Measurements from ENCODE around the gene CDC42SE2.
"Not testable (repeated sequence)": the region's sequence is repeated elsewhere in the genome, so short reads cannot be mapped to it uniquely, and the experiment has no call there.

CDC42SE2 gene

DNA sequence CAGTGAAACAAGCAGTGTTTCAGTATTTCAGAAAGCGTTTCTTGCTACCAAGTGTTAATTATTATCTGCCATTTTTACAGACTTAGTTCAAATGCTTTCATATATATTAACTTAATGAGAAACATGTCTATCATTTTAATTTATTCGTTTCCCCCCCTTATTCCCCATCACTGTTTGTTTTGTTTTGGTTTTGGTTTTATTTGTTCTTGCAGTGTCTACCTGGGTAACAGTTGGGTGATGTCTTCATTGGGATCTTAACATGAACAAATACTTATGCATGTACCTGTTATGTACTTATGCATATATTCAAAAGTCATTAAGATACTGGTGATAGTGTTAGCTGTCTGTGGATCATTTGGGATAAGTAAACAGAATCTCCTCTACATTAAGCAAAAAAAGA, 108.0 kb downstream of the CDC42SE2 start:
- no peak for DNase-seq

DNA sequence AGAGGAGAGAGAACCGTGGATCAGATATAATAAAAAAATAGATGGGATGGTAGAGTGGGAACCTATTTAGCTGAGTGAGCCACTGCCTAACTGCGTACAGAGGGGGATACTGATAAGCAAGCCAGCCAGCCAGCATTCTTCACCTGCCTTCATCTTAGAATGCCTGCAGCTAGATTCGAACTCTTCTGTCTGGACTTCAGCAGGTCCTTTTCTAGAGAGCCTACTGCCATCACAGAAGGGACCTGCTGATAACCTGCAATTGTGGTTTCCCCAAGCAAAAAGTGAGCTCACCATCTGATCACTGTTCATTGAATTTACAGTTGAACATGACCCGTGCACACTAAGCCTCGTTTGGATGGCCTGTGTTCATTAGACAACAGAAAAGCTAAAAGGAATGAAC, 109.4 kb downstream of the CDC42SE2 start:
- no peak for DNase-seq

DNA sequence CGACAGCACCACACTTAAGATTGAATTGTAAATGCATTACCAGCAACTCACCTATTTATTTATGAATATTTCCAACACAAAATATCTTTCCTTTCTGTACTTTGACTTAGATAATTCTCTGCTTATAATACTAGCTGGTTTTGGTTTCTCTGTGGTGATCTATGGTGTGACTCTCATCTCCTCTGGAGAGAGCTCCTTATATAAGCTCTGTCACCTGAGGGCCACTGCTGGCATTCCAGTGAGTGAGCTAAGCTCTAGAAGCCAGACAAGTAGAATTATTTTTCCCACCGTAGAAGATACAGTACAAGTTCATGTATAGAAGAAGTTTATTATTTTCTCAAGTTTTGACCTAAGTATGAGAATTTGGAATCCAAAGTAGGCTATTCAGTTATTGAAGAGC, 111.5 kb downstream of the CDC42SE2 start:
- no peak for DNase-seq

DNA sequence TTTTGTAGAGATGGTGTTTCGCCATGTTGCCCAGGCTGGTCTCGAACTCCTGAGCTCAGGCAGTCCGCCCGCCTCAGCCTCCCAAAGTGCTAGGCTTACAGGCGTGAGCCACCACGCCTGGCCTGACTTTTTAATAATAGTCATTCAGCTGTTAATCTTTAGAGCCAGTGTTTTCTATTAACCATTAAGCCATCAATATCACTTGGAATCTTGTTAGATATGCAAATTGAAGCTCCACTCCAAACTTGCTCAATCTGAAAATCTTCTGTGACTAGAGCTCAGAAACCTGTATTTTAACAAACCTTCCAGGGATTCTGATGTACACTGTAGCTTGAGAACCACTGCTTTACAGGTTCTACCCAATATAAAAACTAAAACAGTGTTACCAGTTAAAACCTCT, 113.5 kb downstream of the CDC42SE2 start:
- DNase-seq, result no peak

DNA sequence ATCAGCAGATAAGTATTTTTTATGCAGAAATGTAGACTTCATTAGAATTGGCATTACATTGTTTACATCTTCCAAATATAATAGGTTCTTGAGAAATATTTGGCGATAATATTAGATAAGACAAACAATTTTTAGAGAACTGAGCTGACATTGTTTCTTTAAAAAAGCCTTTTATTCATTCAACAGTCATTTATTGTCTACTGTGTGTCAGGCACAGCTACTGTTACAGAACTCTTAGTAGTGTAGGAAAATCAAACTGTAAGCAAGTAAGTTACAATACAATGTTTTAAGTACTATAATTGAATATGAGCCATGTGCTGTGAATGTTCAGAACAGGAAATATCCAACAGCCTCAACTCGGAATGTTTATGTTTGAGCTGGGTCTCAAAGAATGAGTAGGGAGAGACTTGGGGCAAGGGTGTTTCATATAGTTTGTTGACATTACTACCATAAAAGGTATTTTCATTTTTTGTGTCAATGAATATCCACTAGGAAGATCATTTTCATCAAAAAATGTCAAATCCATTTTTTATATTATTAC, 114.0 kb downstream of the CDC42SE2 start:
- no peak for DNase-seq

DNA sequence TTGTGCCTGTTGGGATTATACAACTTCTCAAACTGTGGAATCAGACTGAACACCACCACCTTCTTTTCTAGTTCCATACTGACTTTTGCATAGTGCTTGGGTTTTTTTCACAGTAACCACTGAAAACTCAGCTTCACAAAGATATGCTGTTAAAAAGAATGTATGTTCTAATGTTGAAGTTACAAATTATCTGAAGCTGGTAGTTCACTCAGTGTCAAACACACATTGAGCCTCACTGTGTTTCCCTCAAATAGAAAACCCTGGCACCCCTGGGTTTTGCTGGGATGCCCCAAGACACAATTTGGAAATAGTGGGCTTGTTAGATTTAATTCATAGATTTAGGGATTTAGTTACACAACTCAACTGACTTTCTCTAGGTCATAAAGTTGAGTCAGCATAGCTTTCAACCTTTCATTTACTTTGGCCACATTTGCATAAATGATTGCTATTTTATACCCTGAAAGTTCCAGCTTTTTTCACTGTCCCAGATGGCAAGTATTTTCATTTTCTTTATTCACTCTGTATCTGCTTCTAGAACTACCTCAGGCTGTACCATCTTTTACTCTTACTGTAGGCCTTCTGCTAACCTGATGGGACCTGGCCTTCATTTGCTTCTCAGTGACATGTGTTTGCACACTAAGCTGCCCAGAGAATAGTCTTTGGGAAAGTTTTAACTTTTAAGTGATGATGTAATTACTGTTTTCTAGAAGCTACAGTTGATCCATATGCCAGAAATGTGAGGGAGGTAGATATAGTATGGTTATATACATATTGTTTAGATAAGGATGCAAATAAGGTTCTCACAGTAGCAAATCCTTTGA, 115.1 kb downstream of the CDC42SE2 start:
- DNase-seq, result no peak

DNA sequence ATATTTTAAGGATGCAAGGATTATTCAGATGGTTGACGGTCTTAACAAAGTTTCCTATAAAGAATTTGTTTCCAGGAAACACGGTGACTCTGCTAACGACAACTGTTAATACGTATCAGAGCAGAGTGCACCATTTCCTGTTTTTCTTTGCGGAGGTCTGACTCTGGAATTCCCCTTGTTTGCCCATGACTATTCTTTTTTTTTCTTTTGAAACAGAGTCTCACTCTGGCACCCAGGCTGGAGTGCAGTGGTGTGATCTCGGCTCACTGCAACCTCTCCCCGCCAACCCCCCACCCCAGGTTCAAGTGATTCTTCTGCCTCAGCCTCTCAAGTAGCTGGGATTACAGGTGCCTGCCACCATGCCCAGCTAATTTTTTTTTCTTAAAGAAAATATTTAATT, 115.9 kb downstream of the CDC42SE2 start:
- DNase-seq, result peak; percentile 73 to 75

DNA sequence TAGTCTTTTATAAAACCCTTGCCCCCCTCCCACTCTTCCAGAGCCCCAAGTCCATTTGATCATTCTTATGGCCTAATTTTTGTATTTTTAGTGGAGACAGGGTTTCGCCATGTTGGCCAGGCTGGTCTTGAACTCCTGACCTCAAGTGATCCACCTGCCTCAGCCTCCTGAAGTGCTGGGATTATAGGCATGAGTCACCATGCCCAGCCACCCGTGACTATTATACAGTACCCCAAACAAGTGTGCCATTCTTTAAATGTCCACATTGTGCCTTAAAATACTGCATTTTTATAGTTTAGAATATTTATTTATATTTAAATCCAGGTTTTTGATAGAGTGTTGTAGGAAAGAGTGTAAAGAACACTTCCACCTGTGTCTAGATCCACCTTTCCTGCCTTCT, 116.4 kb downstream of the CDC42SE2 start:
- not testable (repeated sequence) for DNase-seq

DNA sequence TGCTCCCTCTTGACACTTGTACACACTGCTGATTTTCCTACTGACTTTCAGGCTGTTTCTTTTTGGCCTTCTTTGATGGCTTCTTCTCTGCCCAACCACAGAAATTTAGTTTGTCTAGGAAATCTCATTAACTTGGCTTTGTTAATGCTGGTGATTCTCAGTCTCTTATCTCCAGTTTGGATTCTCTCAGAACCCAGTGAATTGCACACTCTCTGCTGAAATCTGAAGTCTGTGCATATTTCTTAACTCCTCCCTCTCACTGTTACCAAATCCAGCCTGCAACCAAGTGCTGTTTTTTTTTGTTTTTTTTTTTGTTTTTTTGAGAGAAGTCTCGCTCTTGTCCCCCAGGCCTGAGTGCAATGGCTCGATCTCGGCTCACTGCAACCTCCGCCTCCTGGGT, 117.2 kb downstream of the CDC42SE2 start:
- DNase-seq, result no peak

DNA sequence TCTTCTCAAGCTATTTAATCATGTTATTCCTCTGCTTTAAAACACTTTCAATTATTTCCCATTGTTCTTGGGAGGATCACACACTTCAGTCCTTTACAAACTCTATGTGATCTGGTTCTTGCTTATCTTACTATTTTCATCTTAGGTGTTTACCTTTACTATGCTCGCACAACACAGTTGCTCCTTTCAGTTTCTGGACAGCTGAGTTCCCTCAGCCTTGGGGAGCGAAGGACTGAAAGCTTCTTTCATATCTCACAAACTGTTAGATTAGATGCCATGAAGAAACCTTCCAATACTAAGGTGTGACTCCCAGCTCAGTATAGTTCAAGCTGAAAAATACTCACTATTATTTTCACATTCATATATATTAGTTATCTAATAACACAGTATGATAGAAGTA, 117.9 kb downstream of the CDC42SE2 start:
- DNase-seq, result no peak

DNA sequence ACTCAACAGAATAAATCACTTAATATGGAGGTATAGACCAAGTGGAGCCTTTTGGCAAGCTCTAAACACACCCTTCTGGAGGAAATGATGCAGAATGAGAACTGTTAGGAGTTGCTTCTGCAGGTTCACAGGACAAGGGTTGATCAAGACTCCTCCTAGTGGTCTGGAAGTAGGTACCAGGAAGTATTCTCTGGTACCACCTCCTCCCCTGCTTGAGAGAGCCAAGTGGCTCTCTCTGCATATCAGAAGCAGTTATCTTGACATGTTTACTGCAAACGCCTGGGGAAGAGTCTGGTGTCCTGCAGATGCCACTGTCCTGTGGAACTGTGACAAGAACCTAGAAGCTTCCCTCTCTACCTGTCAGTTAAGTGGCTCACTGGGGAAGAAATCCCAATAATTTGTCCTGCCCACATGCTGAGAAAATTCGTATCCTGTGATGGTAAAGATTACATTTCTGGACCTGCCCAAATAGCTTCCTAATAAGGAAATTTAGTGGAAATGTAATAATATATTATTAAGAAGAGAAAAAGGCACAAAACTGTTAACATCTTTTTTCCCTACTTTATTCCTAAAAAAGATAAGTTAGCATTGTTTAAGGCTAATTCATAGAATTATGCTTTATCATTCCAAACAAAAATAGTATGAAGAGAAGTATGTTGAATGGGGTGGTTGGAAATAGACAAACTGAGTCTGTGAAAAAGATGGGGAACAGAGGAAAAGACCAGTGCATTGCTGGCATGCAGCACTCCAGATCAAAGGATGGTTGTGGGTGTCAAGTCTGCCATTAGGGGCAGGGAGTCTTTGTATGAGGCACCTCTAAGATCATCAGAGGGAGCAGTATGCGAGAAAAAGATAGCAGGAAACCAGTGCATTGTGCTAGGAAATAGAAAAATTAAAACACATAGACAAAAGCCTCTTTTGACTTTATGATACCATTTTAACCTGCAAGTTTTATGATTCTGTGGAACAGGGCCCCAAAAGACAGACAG, 118.8 kb downstream of the CDC42SE2 start:
- DNase-seq, result no peak

DNA sequence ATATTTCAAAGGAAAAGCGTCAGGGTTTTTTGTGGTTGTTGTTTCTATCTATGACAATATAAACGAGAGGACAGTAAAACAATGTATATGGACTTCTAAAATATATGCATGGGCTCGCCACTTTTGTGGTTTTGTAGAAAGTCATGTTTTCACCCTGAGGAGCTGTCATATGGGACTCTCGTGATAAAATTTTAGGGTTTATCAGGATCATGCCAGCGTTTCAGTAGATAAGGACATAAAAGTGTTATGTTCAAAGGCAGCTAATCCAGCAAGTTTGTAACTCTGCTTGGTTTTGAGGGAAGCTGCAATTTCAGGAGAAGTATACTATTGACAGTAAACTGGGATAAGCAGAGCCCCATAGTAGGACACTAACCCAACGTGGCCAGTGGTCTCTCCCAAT, 120.3 kb downstream of the CDC42SE2 start:
- DNase-seq, result no peak

DNA sequence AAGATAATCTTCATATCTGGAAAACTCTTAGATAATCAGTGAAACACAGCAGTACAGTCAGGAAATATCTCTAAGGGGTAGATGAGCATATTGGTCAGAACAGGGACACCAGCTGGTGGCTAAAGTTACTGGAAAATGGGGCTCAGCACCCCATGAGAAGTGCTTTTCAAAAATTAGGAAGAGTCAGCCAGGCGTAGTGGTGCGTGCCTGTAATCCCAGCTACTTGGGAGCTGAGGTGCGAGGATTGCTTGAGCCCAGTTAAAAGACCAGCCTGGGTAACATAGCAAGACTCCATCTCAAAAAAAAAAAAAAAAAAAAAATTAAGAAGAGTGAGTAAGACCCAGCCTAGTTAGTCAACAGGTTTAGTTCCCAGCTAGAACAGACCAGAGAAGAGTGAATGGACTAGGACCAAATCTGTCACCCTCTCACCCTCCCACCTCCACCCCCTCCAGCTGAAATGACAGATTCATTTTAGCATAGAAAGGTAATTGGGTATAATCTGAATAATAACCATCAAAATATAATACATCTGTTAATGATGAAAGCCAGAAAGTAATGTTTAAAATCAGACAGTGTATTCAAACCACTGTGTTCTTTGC, 120.9 kb downstream of the CDC42SE2 start:
- DNase-seq, result peak; percentile 54 to 63

DNA sequence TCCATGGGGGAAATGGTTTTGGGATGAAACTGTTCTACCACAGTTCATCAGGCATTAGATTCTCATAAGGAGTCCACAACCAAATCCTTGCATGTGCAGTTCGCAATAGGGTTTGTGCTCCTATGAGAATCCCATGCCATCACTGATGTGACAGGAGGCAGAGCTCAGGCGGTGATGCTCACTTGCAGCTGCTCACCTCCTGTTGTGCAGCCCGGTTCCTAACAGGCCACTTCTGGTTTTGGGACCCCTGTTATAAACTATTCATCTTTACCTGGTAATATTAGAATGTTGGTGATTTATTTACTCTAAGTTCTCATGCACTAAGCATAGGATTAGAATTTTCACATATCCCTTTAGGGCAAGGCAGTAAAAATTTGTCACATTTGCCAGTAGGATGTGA, 122.3 kb downstream of the CDC42SE2 start:
- DNase-seq, result no peak

DNA sequence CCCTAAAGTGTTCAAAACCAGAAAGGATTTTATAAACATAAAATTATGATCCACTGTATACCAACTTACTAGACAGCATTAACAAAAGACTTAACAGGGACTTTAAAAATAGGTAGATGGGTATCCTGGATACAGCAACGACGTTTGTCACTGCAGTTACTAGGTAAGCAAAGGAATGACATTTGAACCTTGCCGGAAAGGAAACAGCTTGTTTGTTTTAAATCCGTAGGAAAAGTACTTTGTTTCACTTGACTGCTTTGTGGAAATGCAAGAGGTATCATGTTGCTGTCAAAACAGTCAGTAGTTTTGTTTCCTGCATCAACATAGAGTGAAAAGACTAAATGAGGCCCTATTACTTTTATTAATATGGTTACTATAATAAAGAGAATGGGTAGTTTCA, 122.9 kb downstream of the CDC42SE2 start:
- no peak for DNase-seq

DNA sequence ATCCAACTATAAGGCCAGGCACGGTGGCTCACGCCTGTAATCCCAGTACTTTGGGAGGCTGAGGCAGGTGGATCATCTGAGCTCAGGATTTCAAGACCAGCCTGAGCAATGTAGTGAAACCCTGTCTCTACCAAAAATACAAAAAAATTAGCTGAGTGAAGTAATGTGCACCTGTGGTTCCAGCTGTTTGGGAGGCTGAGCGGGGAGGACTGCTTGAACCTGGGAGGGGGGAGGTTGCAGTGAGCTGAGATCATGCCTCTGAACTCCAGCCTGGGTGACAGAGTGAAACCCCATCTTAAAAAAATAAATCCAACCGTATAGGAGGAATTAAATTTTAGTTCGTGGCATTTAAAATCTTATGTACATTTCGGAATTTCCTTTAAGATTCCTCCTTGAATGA, 123.4 kb downstream of the CDC42SE2 start:
- DNase-seq, result no peak

DNA sequence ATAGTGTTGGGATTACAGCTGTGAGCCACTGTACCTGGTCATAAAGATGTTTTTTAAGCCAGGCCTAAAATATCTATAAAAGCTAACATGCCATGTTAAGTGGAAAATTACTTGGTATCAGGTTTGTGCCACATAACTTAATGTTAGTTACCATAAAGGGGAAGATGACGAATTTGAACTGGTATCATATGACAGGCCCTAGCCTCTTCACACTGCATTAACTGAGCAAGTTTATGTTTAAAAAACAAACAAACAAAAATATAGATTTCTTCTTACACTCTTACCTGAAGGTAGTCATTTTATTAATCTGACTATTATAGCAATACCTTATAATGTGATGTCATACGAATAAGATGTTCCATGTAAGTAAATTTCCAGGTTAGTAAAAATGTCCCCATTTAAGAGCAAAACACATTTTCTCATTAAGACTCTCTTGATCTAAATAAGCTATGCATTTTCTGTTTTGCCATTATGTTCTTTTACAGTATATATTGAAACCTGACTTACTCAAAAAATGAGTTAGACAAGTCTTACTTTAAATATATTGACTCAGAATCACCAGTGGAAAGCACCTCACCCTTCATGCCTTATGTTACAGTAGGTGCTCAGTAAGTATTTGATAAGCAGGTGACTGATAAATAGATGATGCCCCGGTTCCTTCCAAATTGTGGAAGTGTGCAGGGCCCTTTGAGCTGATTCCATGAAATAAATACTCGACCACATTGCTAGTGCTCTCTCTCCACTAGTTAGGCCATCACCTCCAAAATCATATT, 125.4 kb downstream of the CDC42SE2 start:
- no peak for DNase-seq

DNA sequence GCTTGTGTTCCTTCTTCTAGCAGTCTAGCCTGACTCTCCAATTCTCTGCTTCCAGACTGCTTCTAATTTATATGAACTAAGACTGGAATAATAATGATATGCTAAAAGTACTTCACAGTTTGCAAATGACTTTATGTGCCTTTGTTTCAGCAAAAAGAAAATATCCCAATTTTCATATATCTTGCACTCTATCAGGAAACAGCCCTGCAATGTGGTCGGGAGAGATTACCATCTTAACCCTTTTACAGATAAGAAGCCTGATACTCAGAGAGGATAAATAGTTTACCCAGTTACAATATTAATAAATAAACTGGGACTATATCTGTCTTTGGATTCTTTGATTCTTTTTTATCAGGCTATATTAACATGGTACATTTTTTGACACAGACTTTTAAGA, 126.0 kb downstream of the CDC42SE2 start:
- DNase-seq, result no peak

DNA sequence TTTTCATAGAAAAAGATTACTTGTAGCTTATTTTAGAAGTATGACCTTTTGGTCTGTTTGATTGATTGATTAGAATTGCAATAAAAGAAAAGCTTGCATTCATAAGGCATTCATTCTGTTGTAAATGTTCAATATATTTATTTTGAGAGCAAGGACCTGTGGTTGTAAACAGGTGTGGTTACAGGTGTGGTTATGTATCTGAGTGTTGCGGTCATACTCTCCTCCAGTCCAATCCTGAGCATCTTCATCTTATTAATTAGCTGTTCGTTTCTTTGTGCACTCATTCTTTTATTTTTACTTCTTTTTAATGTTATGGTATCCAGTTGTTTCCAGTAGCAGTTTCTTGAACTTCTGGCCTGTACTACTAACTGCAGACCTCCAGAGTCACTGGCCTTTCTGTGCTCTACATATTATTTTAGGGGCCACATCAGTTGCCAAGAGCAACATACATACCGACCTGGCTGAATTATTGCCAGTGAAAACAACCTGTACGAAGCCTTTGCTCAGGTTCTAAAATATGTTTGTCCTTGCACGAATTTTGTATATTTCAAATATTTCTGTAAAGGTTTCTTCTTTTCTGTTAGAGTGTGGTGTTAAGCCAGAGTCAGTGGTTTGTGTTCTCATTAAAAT, 128.7 kb downstream of the CDC42SE2 start:
- no peak for DNase-seq

DNA sequence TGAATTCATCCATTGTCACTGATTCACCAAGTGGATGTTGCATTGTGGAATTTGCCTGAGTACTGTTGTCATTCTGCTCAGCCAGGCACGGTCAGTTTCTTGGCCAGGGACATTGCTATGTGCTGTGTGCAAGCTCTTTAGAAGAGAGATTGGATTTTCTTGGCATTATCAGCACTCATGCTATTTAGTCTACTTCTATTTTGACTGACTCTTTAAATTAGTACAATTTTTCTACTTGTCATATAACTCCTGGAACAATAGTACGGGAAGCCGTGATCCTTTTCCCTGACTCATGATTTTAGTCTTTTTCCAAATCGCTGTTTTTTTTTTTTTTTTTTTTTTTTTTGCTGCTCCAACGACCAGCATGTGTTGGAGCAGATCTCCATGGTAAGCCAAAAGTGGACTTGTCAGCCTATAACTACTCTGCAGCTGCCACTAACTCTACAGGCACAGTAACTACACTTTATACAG, 129.7 kb downstream of the CDC42SE2 start:
- no peak for DNase-seq

DNA sequence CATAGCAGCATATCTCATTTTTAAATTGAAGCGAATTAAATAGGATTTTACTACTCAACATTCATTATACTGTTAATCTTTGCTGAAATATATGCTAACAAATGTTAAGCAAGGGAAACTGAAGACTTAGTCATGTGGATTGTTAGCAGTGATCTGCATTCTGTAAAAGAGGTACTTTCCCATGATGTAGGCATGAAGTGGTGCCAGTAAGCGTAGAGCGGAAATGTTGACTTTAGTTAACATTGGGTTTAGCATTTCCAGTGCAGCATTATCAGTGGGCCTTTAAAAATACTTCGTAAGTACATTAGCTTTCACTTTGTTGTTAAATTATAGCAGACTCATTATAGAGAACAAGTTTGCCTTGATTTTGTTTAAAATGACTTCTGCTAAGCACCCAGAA, 130.3 kb downstream of the CDC42SE2 start:
- no peak for DNase-seq

DNA sequence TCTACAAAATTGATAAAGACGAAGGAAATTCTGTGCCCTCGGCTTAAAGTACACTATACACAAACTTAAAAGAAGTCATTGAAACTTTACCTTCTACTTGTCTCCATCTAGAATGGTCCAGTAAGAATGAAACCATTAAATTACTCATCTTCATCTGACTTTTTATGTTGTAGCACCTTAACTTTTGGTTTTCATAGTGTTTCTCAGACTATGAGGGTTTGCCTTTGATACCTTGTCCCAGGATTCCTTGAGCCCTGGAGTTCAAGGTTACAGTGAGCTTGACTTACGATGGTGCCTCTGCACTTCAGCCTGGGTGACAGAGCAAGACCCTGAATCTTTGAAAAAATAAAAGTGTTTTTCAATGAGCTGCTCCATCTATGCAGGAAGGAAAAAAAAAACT, 132.2 kb downstream of the CDC42SE2 start:
- DNase-seq, result no peak

Data from activated T-cell treated with anti-CD3 and anti-CD28 coated beads, Interleukin-2, amount 50 U/mL, for 48 hours (primary cell).